Keratinocyte (primary cell): ENCODE data around the gene CTCF.

ENCODE experiments used
- CTCF ChIP-seq, 3 experiments: IDR thresholded peaks in 1 of 3; conservative IDR thresholded peaks in 1 of 3; optimal IDR thresholded peaks in 1 of 3; 2 replicates in 2 of 3; 3 replicates in 1 of 3; pipeline versions ENCODE3 to v1.5.1; 2011; ENCODE audit warnings: low read length in 3 of 3, mild to moderate bottlenecking in 3 of 3, moderate library complexity in 2 of 3, control low read depth in 1 of 3, inconsistent platforms in 1 of 3; ENCODE audit not compliant: insufficient read depth in 2 of 3; ENCODE audit errors: extremely low read depth in 1 of 3
- EZH2 ChIP-seq: IDR thresholded peaks from one replicate; pipeline ENCODE4 v1.6.1; 2012; ENCODE audit warnings: inconsistent platforms, mild to moderate bottlenecking, low read length, moderate library complexity

GRCh38 chr16:67540756-67541155 is 21.6 kb upstream of the CTCF start:
- TF ChIP-seq CTCF (optimal IDR thresholded peaks at IDR 0.05 in 1 of 3, IDR thresholded peaks at IDR 0.05 in 1 of 3, conservative IDR thresholded peaks at IDR 0.05 in 1 of 3; ENCODE audit: extremely low read depth in 1 of 3, insufficient read depth in 2 of 3, low read length in 3 of 3), result no peak
- no peak for TF ChIP-seq EZH2
